NOMO-1 (cell line): ENCODE results near the gene RTN4R.
A peak's percentile ranks its signal among the peaks of the same experiment; 100 is the strongest.
"Not testable (repeated sequence)": the region's sequence is repeated elsewhere in the genome, so short reads cannot be mapped to it uniquely, and the experiment has no call there.

Experiments
- DNase-seq, 2 experiments: peaks; one replicate each; lab custom pipeline; 2025; ENCODE audit not compliant: unreplicated experiment in 2 of 2; lab: John Stamatoyannopoulos, UW

RTN4R gene

GRCh38 chr22:20268279-20269012, at the start of gene RTN4R:
TSS of gene RTN4R (minus strand) at chr22:20268318. CDS start at chr22:20268092, 226 bp downstream.
- DNase-seq, result peak; percentile 21 to 56

- DNase-seq, result not testable (repeated sequence)
Observed at GRCh38 chr22:20317402-20318042, 49.4 kb upstream of the RTN4R start.

- no peak for DNase-seq
Observed at GRCh38 chr22:20316844-20317401, 48.8 kb upstream of the RTN4R start.

- no peak for DNase-seq
Observed at GRCh38 chr22:20316217-20316843, 48.2 kb upstream of the RTN4R start.

- no peak for DNase-seq
Observed at GRCh38 chr22:20315337-20316216, 47.5 kb upstream of the RTN4R start.

GRCh38 chr22:20314741-20315336, 46.7 kb upstream of the RTN4R start:
- DNase-seq, result not testable (repeated sequence)

GRCh38 chr22:20314206-20314605, 46.1 kb upstream of the RTN4R start:
- DNase-seq, result not testable (repeated sequence)

- DNase-seq, result not testable (repeated sequence)
Observed at GRCh38 chr22:20313306-20314077, 45.4 kb upstream of the RTN4R start.

- DNase-seq, result no peak
Observed at GRCh38 chr22:20312396-20313191, 44.5 kb upstream of the RTN4R start.

- not testable (repeated sequence) for DNase-seq
Observed at GRCh38 chr22:20311249-20312062, 43.3 kb upstream of the RTN4R start.

GRCh38 chr22:20310773-20311172, 42.7 kb upstream of the RTN4R start:
- DNase-seq, result not testable (repeated sequence)

GRCh38 chr22:20310180-20310579, 42.1 kb upstream of the RTN4R start:
- not testable (repeated sequence) for DNase-seq

GRCh38 chr22:20308806-20309650, 40.9 kb upstream of the RTN4R start:
- not testable (repeated sequence) for DNase-seq

GRCh38 chr22:20307448-20308447, 39.6 kb upstream of the RTN4R start:
- not testable (repeated sequence) for DNase-seq

- not testable (repeated sequence) for DNase-seq
Observed at GRCh38 chr22:20306646-20307447, 38.7 kb upstream of the RTN4R start.
